HG03159 (cell line): ENCODE results near the gene PDCD2.
"Not testable (repeated sequence)": the region's sequence is repeated elsewhere in the genome, so short reads cannot be mapped to it uniquely, and the experiment has no call there.

Experiments used
- ATAC-seq: cut with Tn5 transposase; IDR thresholded peaks from one replicate; pipeline ENCODE4 v1.9.1; 2021; ENCODE audit warnings: mild to moderate bottlenecking, moderate library complexity; ENCODE audit not compliant: unreplicated experiment

Gene PDCD2

GRCh38 chr6:170552765-170553533 is 31.5 kb downstream of the PDCD2 start, which contains the start of gene PSMB1:
Gene PSMB1 (minus strand): TSS chr6:170553307. CDS start chr6:170553242, 65 bp downstream.
- ATAC-seq, result peak; percentile 45

DNA sequence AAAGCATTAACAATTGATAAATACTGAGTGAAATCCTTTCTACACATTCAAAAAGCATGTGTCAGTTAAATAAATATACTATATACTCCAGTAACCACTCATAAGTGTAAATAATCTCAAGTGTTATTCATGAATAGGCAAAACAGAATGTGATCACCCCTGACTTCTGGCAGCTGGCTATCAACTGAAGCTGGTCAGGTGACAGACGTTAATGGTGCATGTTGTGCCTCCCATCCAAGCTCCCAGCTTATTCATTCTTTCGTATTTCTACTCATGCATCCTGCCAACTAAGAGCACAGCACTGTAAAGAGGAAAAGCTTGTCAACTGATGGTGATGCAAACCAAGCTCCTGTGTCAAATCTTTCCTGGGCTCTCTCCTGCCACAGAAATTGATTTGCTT is 39.0 kb downstream of the PDCD2 start:
- no peak for ATAC-seq

- ATAC-seq, result no peak
Measured at GRCh38 chr6:170542031-170542719, 42.3 kb downstream of the PDCD2 start.

GRCh38 chr6:170537329-170537728 is 47.1 kb downstream of the PDCD2 start:
- no peak for ATAC-seq

DNA sequence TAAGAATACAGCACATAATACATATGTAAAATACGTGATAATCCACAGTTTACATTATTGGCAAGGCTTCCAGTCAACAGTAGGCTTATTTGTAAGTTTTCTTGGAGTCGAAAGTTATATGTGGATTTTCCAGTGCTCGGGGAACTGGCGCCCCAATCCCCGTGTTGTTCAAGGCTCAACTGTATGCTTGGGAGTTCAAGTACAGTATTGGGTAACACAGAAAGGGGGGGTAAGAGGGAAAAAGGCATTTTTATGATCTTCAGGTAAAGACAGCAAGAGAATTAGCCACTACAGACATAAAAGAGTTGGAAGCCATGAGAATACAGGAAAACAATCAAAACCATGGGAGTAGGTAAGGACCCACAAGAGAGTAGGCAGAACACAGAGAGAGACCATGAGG is 47.8 kb downstream of the PDCD2 start:
- no peak for ATAC-seq

DNA sequence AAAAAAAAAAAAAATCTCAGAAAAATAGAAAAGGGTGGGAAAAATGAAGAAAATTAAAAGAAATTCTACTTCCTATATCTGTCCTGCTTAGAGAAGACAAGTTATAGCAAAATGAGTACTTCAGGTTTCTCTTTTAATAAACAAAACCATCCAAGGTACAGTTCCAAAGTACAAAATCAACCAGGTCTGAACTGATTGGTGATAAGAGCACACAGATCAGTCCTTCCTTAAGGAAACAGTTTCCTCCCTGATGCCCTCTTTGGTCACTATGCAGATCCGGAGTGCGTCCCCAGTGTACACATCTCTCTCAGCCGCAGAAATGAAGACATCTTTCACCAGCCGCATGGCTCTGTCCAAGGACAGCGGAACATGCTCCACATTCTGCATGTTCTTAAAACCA is 49.4 kb downstream of the PDCD2 start:
- no peak for ATAC-seq

DNA sequence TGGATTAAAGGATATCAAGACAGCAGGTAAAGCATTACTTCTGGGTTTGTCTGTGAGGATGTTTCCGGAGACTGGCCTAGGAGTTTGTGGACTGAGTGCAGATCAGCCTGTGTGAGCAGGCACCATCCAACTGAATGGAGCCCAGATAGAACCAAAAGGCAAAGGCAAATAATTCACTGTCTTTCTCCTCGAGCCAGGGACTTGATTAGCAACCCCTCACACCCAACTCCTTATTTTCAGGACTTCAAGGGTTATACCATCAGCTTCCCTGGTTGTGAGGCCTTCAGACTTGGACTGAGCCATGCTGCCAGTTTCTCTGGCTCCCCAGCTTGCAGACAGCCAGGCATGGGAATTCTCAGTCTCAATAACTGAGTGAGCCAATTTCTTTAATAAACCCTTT is 50.6 kb downstream of the PDCD2 start:
- no peak for ATAC-seq

GRCh38 chr6:170532867-170533488 is 51.5 kb downstream of the PDCD2 start:
- no peak for ATAC-seq

GRCh38 chr6:170529839-170530469 is 54.5 kb downstream of the PDCD2 start:
- ATAC-seq, result peak; percentile 88

DNA sequence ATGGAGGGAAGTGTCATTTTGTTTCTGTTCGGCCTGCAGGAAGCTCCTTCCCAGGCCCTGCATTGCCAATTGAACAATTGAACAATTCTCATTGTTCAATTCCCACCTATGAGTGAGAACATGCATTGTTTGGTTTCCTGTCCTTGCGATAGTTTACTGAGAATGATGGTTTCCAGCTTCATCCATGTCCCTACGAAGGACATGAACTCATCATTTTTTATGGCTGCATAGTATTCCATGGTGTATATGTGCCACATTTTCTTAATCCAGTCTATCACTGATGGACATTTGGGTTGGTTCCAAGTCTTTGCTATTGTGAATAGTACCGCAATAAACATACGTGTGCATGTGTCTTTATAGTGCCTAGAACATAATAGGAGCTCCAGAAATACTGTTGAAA is 56.4 kb downstream of the PDCD2 start:
- not testable (repeated sequence) for ATAC-seq

DNA sequence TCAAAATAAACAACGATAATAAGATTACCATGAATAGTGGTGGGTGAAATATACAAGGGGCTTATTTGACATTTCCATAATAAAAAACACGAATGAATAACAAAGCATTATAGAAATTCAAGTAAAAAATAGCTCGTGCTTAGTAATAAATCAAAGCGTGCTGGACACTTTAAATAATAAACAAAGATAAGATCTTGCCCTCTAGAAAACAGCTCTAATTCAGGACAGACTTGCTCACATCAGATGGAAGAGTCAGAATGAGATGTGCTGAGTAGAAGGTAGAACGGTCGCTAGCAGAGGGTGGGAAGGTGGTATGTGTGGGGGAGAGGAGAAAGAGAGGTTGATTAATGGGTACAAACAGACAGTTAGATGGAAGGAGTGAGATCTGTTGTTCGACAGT is 58.6 kb downstream of the PDCD2 start:
- ATAC-seq, result no peak
